H1 (cell line): ENCODE results near the gene LPCAT1. TPM values are rescaled to one million over a fixed set of nuclear protein-coding genes. Genes with fewer than 3 reads are reported as not detected.
A peak's percentile ranks its signal among the peaks of the same experiment; 100 is the strongest.

Source experiments
- CTCF ChIA-PET: fragments of 300-600 bp; sonication (Branson Sonifier 250); formaldehyde crosslinking; loops from one replicate; lab custom pipeline; 2021; ENCODE audit not compliant: partially characterized antibody; lab: Charles Lee
- POLR2A ChIA-PET: fragments of 300-600 bp; sonication (Branson Sonifier 250); formaldehyde crosslinking; loops from one replicate; lab custom pipeline; 2021; ENCODE audit warnings: inconsistent platforms; ENCODE audit not compliant: partially characterized antibody; lab: Charles Lee
- DNase-seq, 2 experiments: peaks; one replicate each; pipeline versions ENCODE4 v3.0.0 to v3.0.0-alpha.2; 2010 to 2022; ENCODE audit warnings: low spot score in 2 of 2, low read depth in 1 of 2, mixed read lengths in 1 of 2
- FAIRE-seq: peaks from 2 replicates; lab custom pipeline; 2011; peaks lifted over from hg19 to GRCh38; lab: Jason Lieb, UNC
- H2AFZ ChIP-seq: 2 replicates; pipeline ENCODE4 v1.8.1; 2012; ENCODE audit warnings: low read length, inconsistent platforms
- H2AK5ac ChIP-seq: 2 replicates; pipeline ENCODE4 v1.6.1; 2013; ENCODE audit warnings: low read depth, low read length
- H2BK120ac ChIP-seq: replicated peaks from 2 replicates; pipeline ENCODE3; 2013; ENCODE audit warnings: low read depth, low read length, inconsistent platforms
- H2BK12ac ChIP-seq: 2 replicates; pipeline ENCODE4 v1.6.1; 2013; ENCODE audit warnings: low read depth, low read length
- H2BK15ac ChIP-seq: 2 replicates; pipeline ENCODE4 v1.6.1; 2013; ENCODE audit warnings: low read length
- H2BK20ac ChIP-seq: 2 replicates; pipeline ENCODE4 v1.6.1; 2013; ENCODE audit warnings: low read length
- H2BK5ac ChIP-seq: 2 replicates; pipeline ENCODE4 v1.6.1; 2013; ENCODE audit warnings: low read depth, low read length
- H3K14ac ChIP-seq: 2 replicates; pipeline ENCODE4 v1.6.1; 2013; ENCODE audit warnings: inconsistent platforms; ENCODE audit not compliant: insufficient read length
- H3K18ac ChIP-seq: 2 replicates; pipeline ENCODE4 v1.6.1; 2013; ENCODE audit warnings: low read length; ENCODE audit errors: extremely low read depth
- H3K23ac ChIP-seq: 2 replicates; pipeline ENCODE4 v1.6.1; 2013; ENCODE audit warnings: inconsistent platforms; ENCODE audit not compliant: insufficient read length
- H3K23me2 ChIP-seq: 2 replicates; pipeline ENCODE4 v1.6.1; 2013; ENCODE audit warnings: low read depth, low read length
- H3K27ac ChIP-seq: 2 replicates; pipeline ENCODE4 v1.6.1; 2011; ENCODE audit warnings: low read depth, low read length, inconsistent platforms
- H3K27me3 ChIP-seq, 4 experiments: replicated peaks in 1 of 4; 1 replicate in 1 of 4; 2 replicates in 3 of 4; pipeline versions ENCODE4 v1.6.1 to v1.8.1; 2011 to 2013; ENCODE audit warnings: low read length in 3 of 4, mild to moderate bottlenecking in 3 of 4, inconsistent platforms in 2 of 4, mixed read lengths in 2 of 4, moderate library complexity in 1 of 4; ENCODE audit not compliant: control insufficient read depth in 3 of 4, insufficient read depth in 3 of 4; ENCODE audit errors: extremely low read depth in 1 of 4
- H3K36me3 ChIP-seq, 4 experiments: 2 replicates each; pipeline versions ENCODE4 v1.6.1 to v1.8.1; 2011 to 2013; ENCODE audit warnings: mild to moderate bottlenecking in 4 of 4, low read length in 3 of 4, moderate library complexity in 2 of 4, control low read depth in 1 of 4, inconsistent platforms in 1 of 4; ENCODE audit not compliant: insufficient read depth in 4 of 4, control insufficient read depth in 2 of 4
- H3K4ac ChIP-seq: replicated peaks from 2 replicates; pipeline ENCODE3; 2013; ENCODE audit warnings: low read length, low read depth, mixed read lengths, inconsistent platforms; ENCODE audit not compliant: insufficient read length
- H3K4me1 ChIP-seq, 4 experiments: replicated peaks in 1 of 4; 1 replicate in 1 of 4; 2 replicates in 3 of 4; pipeline versions ENCODE4 v1.6.1 to v1.8.1; 2011 to 2013; ENCODE audit warnings: low read length in 3 of 4, inconsistent platforms in 2 of 4, mixed read lengths in 1 of 4; ENCODE audit not compliant: insufficient read depth in 4 of 4, control insufficient read depth in 3 of 4
- H3K4me2 ChIP-seq, 2 experiments: 2 replicates each; pipeline versions ENCODE4 v1.6.1 to v1.8.1; 2011 to 2013; ENCODE audit warnings: low read depth in 2 of 2, low read length in 2 of 2, control low read depth in 1 of 2, inconsistent platforms in 1 of 2, mild to moderate bottlenecking in 1 of 2; ENCODE audit not compliant: insufficient read depth in 1 of 2
- H3K4me3 ChIP-seq, 4 experiments: fragments of 200-600, 300-600 bp in 1 of 4; sonication (generic), shearing (Covaris generic), sonication (Bioruptor Twin) in 1 of 4; 2 replicates each; pipeline versions ENCODE4 v1.5.1 to v1.8.1; 2011 to 2016; ENCODE audit warnings: low read length in 4 of 4, low read depth in 3 of 4, control low read depth in 2 of 4, inconsistent platforms in 2 of 4, mild to moderate bottlenecking in 2 of 4, mixed read lengths in 1 of 4, moderate library complexity in 1 of 4; ENCODE audit not compliant: insufficient read depth in 2 of 4; ENCODE audit errors: extremely low read depth in 1 of 4
- H3K56ac ChIP-seq: replicated peaks from 2 replicates; pipeline ENCODE3; 2013; ENCODE audit warnings: low read depth, mild to moderate bottlenecking, mixed read lengths, low read length, inconsistent platforms; ENCODE audit not compliant: insufficient read length
- H3K79me1 ChIP-seq: 2 replicates; pipeline ENCODE4 v1.6.1; 2013; ENCODE audit warnings: low read depth, low read length, control low read depth
- H3K79me2 ChIP-seq, 2 experiments: 2 replicates each; pipeline versions ENCODE4 v1.6.1 to v1.8.1; 2012 to 2013; ENCODE audit warnings: low read length in 2 of 2, mild to moderate bottlenecking in 2 of 2, inconsistent platforms in 1 of 2; ENCODE audit not compliant: insufficient read depth in 2 of 2, control insufficient read depth in 1 of 2
- H3K9ac ChIP-seq, 4 experiments: replicated peaks in 1 of 4; 1 replicate in 1 of 4; 2 replicates in 3 of 4; pipeline versions ENCODE4 v1.6.1 to v1.8.1; 2011 to 2013; ENCODE audit warnings: low read depth in 3 of 4, low read length in 3 of 4, control low read depth in 2 of 4, mild to moderate bottlenecking in 2 of 4, moderate library complexity in 2 of 4, inconsistent platforms in 1 of 4; ENCODE audit errors: extremely low read depth in 1 of 4
- H3K9me3 ChIP-seq, 2 experiments: 2 replicates each; pipeline versions ENCODE4 v1.6.1 to v1.8.1; 2012 to 2013; ENCODE audit warnings: mild to moderate bottlenecking in 2 of 2, moderate library complexity in 2 of 2, control low read depth in 1 of 2, inconsistent platforms in 1 of 2, low read depth in 1 of 2, low read length in 1 of 2, mixed read lengths in 1 of 2; ENCODE audit not compliant: insufficient read depth in 2 of 2
- H4K20me1 ChIP-seq, 2 experiments: replicated peaks in 1 of 2; 2 replicates each; pipeline versions ENCODE3 to v1.8.1; 2011 to 2013; ENCODE audit warnings: inconsistent platforms in 2 of 2, low read length in 2 of 2, mild to moderate bottlenecking in 1 of 2; ENCODE audit not compliant: insufficient read depth in 2 of 2, control insufficient read depth in 1 of 2
- H4K5ac ChIP-seq: 2 replicates; pipeline ENCODE4 v1.6.1; 2013; ENCODE audit warnings: low read length, low read depth, mixed read lengths, inconsistent platforms; ENCODE audit not compliant: insufficient read length
- H4K8ac ChIP-seq: 2 replicates; pipeline ENCODE4 v1.8.0; 2013; ENCODE audit warnings: mild to moderate bottlenecking, moderate library complexity, low read length, inconsistent platforms; ENCODE audit not compliant: insufficient read depth; ENCODE audit errors: extremely low read depth
- H4K91ac ChIP-seq: replicated peaks from 2 replicates; pipeline ENCODE3; 2013; ENCODE audit warnings: low read length, mixed read lengths, inconsistent platforms; ENCODE audit not compliant: insufficient read length
- FOSL1 ChIP-seq: IDR thresholded peaks from 2 replicates; pipeline ENCODE4 v1.6.1; 2011; ENCODE audit warnings: mild to moderate bottlenecking, low read depth, low read length, moderate library complexity; ENCODE audit not compliant: insufficient read depth
- GABPA ChIP-seq: IDR thresholded peaks from 2 replicates; pipeline ENCODE4 v1.6.1; 2011; ENCODE audit warnings: mild to moderate bottlenecking, low read length, moderate library complexity, borderline replicate concordance; ENCODE audit not compliant: insufficient read depth
- POLR2AphosphoS5 ChIP-seq: IDR thresholded peaks from 2 replicates; pipeline ENCODE4 v1.6.1; 2011; ENCODE audit warnings: low read depth, low read length
- SIRT6 ChIP-seq: IDR thresholded peaks from one replicate; pipeline ENCODE4 v1.7.1; 2012; ENCODE audit warnings: low read length, inconsistent platforms
- TAF7 ChIP-seq: optimal IDR thresholded peaks from 2 replicates; pipeline ENCODE3; 2011; ENCODE audit warnings: low read depth, mild to moderate bottlenecking, inconsistent platforms, low read length, moderate library complexity, borderline replicate concordance
- WGBS, 2 experiments: shearing (Covaris generic) in 1 of 2; methylation state at CpG; one replicate each; pipeline versions ENCODE4 v1.1.6 to v1.1.7; 2013 to 2015; ENCODE audit warnings: low lambda C conversion rate in 2 of 2, mixed read lengths in 2 of 2, inconsistent platforms in 1 of 2, low coverage in 1 of 2, missing lambda C conversion rate in 1 of 2; ENCODE audit not compliant: insufficient replicate concordance in 2 of 2, insufficient coverage in 1 of 2, insufficient read length in 1 of 2; ENCODE audit errors: extremely low coverage in 1 of 2, missing lambda C conversion rate in 1 of 2; 5-methylcytosine and 5-hydroxymethylcytosine counted together
- polyA plus RNA-seq, 7 experiments: library from polyadenylated mRNA; depleted of rRNA in 3 of 7; stranded (reverse) in 5 of 7; unstranded in 2 of 7; fragments of >200 nt in 5 of 7; fragments of 200-250 nt in 2 of 7; gene quantifications; 1 replicate in 5 of 7; 2 replicates in 1 of 7; 4 replicates in 1 of 7; pipeline versions ENCODE4 v1.2.1 to v1.2.3, GENCODE V29; 2011 to 2013; ENCODE audit warnings: missing spikeins in 2 of 7, mixed read lengths in 2 of 7
- total RNA-seq: library from RNA; stranded (reverse); fragmentation: NEBNext Ultra II Directional; extraction: Animal tissue kit (Norgen Biotek cat#: 25700); gene quantifications from 2 replicates; pipeline ENCODE4 v1.2.1, GENCODE V29; 2021

Gene LPCAT1
- total and polyA plus RNA-seq, 2 of the 8 experiments (the other 6 are each of a cell fraction or from before 2014, with no cell fraction given): 107 to 260 TPM

- DNase-seq: peak in 1 of 2 experiments; percentile 36
- H3K23ac ChIP-seq: no peak overlapping the region
- no peak overlapping the region for H3K56ac ChIP-seq
- H2BK15ac ChIP-seq: no peak overlapping the region
- H4K8ac ChIP-seq: no peak overlapping the region
- no peak overlapping the region for H2AK5ac ChIP-seq
- H4K91ac ChIP-seq: no peak overlapping the region
- H3K79me1 ChIP-seq: no peaks in the 10 kb centered on the region
- no peak overlapping the region for H3K4me3 ChIP-seq
- ChIA-PET POLR2A (interaction anchor here (0.7 to 1.3 kb wide), 3 partner anchors 11 to 35 kb away, joined by 3 read pairs; no protein-coding TSS in a partner anchor), CTCF (interaction anchor here (2.2 kb wide), 1 partner anchor 11 kb away, joined by 6 read pairs; no protein-coding TSS in a partner anchor)
- no peak overlapping the region for H3K18ac ChIP-seq
- H3K4me2 ChIP-seq: no peak overlapping the region
- H3K4ac ChIP-seq: no peak overlapping the region
- no peak overlapping the region for H2BK120ac ChIP-seq
- no peak overlapping the region for H3K27ac ChIP-seq
- no peaks in the 10 kb centered on the region for H3K23me2 ChIP-seq
- no peak overlapping the region for H4K5ac ChIP-seq
- H2BK5ac ChIP-seq: no peak overlapping the region
- H2AFZ ChIP-seq: no peak overlapping the region
- no peaks in the 10 kb centered on the region for H3K36me3 ChIP-seq
- H2BK12ac ChIP-seq: no peak overlapping the region
- no peaks in the 10 kb centered on the region for H3K79me2 ChIP-seq
- peaks cover 0 to 4% of the 10 kb centered on the region in 2 experiments for H4K20me1 ChIP-seq
- FAIRE-seq: no peak
- H3K9ac ChIP-seq: no peak overlapping the region
- TF ChIP-seq TAF7 (no peak), POLR2AphosphoS5 (no peak), FOSL1 (no peak), GABPA (no peak), SIRT6 (no peak)
- no peak overlapping the region for H3K14ac ChIP-seq
- no peaks in the 10 kb centered on the region for H3K4me1 ChIP-seq
- 93% methylated on average over 32 of the region's 33 CpGs; no CpG with 5 or more reads in 1 of the 2 experiments for WGBS, 2 experiments
- no peaks in the 10 kb centered on the region for H3K9me3 ChIP-seq
- H2BK20ac ChIP-seq: no peak overlapping the region
- no peaks in the 10 kb centered on the region for H3K27me3 ChIP-seq
These were observed 25.1 kb upstream of the LPCAT1 start for GRCh38 chr5:1548702-1549474.
